Measurements from ENCODE around the gene CT47A7.
"Not testable (repeated sequence)": the region's sequence is repeated elsewhere in the genome, so short reads cannot be mapped to it uniquely, and the experiment has no call there.

The CT47A7 gene

DNA sequence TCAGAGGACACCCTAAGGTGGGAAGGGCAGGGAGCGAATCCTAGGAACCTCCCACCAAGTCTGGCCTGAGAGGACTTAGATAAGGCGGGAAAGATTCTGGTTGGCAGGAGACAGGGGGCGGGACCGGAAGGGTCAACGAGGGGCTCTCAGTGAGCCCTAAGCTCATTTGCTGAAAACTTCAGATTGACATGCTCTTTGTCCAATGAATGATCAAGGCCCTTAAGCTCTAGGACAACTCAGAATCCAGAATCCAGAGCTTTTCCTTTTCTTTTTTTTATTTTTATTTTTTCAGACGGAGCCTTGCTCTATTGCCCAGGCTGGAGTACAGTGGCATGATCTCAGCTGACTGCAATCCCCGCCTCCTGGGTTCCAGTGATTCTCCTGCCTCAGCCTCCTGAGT is at the start of gene CT47A7:
CT47A7 (minus strand) TSS at position 101 of the 400 bp plus-strand sequence. CDS start 255 bp downstream, outside the sequence.
- not testable (repeated sequence) for DNase-seq (ENCODE audit: low read depth); H3K4me3 ChIP-seq (ENCODE audit: low read depth, low read length)

DNA sequence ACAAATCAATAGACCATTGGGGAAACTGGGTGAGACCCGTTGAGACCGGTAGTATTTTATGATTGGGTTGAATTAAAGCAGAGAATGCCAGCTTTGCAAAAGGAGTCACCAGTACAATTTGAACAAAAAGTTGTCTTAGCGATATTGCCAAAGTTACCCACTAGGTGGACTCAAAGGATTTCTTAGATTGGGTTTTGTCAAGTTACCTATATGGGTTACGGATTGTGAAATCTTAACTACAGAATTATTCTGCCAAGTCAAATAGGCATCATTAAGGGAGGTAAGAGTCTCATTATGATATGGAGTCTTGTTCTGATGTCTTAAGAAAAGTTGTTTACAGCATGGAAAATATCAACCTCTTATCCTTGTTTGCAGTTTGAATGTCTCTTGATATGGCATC is 44.2 kb upstream of the CT47A7 start:
- H3K4me3 ChIP-seq (ENCODE audit: low read depth, low read length), result no peak overlapping the region
- DNase-seq (ENCODE audit: low read depth), result no peak

DNA sequence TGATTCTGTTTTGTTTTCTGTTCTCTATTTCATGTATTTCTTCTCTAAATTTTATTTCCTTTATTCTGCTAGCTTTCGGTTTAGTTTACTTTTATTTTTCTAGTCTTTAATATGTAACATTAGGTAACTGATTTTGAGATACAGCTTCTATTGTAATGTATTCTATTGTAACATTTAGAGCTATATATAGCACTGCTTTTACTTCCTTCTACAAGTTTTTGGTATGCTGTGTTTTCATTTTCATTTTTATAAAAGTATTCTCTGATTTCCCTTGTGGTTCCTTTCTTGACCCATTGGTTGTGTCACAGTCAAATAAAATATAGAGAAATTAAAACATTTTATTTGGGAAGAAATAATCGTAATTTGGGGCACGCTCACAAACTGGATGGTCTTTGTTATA is 43.0 kb upstream of the CT47A7 start:
- no peak for DNase-seq (ENCODE audit: low read depth)
- no peak overlapping the region for H3K4me3 ChIP-seq (ENCODE audit: low read depth, low read length)

DNA sequence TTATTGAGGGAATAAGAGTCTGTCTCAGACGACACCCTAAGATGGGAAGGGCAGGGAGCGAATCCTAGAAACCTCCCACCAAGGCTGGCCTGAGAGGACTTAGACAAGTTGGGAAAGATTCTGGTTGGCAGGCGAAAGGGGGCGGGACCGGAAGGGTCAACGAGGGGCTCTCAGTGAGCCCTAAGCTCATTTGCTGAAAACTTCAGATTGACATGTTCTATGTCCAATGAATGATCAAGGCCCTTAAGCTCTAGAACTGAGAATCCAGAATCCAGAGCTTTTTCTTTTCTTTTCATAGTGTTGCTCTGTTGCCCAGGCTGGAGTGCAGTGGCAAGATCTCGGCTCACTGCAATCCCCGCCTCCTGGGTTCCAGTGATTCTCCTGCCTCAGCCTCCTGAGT is 29.3 kb upstream of the CT47A7 start, which contains the start of gene CT47A1:
CT47A1 (minus strand) TSS at position 101 of the 400 bp plus-strand sequence. CDS start 231 bp downstream, outside the sequence.
- not testable (repeated sequence) for H3K4me3 ChIP-seq (ENCODE audit: low read depth, low read length); DNase-seq (ENCODE audit: low read depth)

Data from skeletal muscle cell (primary cell).